T-cell (primary cell): ENCODE results near the gene DRC1. TPM values are rescaled to one million over a fixed set of nuclear protein-coding genes. Genes with fewer than 3 reads are reported as not detected.

Experiments used
- total RNA-seq, 35 experiments: library from RNA in 6 of 35; stranded (reverse) in 6 of 35; fragments of 120-200 nt in 1 of 35; gene quantifications; one replicate each; pipeline versions ENCODE4 v1.2.1 to v1.2.4 and lab custom pipeline; 2013 to 2026

DRC1 gene
- total RNA-seq, 5 donors from 2014 or later (not counting 1 experiment from before 2014, with no cell fraction given): not detected

Other genes starting within 250 kb of the DRC1 start
- 1 to 10 TPM; 2.9 to 9.1 (median 5.2) TPM for gene GAREM2, start 228.8 kb upstream of the DRC1 start, total RNA-seq
- 10 to 100 TPM; 76.1 to 95.8 (median 91.9) TPM for gene HADHA, start 157.3 kb upstream of the DRC1 start, total RNA-seq
- 10 to 100 TPM; 44.4 to 62.9 (median 54.3) TPM for gene HADHB, start 157.0 kb upstream of the DRC1 start, total RNA-seq
- 10 to 100 TPM; 18.3 to 37.1 (median 22.0) TPM for gene SELENOI, start 55.8 kb upstream of the DRC1 start, total RNA-seq
- 1 to 10 TPM; 1.3 to 3.4 (median 2.1) TPM for gene ADGRF3, start 55.1 kb upstream of the DRC1 start, total RNA-seq
- gene OTOF, start 76.2 kb downstream of the DRC1 start, total RNA-seq: 1 to 10 TPM in 1 of 5 donors, under 1 TPM in 4; 0.20 to 2.8 (median 0.45) TPM
- not detected for gene CIB4, start 239.4 kb downstream of the DRC1 start, total RNA-seq